HepG2 (cell line): Measurements from ENCODE around the gene HPCAL4. TPM values are rescaled to one million over a fixed set of nuclear protein-coding genes. Genes with fewer than 3 reads are reported as not detected.

ENCODE experiments used
- ATAC-seq: fragments of 200-7000 bp; cut with Tn5 transposase; 3 replicates; pipeline ENCODE4 v1.9.1; 2020; ENCODE audit warnings: mild to moderate bottlenecking, moderate library complexity
- BruUV-seq: library from RNA; stranded (reverse); fragments of 400-500 nt; replicated peaks from 2 replicates; lab custom pipeline; 2021; lab: Mats Ljungman, UMichigan
- CTCF ChIA-PET: fragments of 300-600 bp; formaldehyde crosslinking; extraction: SDS; loops from one replicate; lab custom pipeline; 2021; ENCODE audit warnings: low total read pairs, inconsistent platforms, low intra/inter-chr PET ratio; lab: Yijun Ruan, JAX
- POLR2A ChIA-PET: fragments of 350-600 bp; sonication (Branson Sonifier 250); formaldehyde crosslinking; loops from one replicate; lab custom pipeline; 2020; ENCODE audit warnings: antibody characterized with exemption, inconsistent platforms; lab: Yijun Ruan, JAX
- DNase-seq: peaks from one replicate; pipeline ENCODE4 v3.0.0-alpha.2; 2015; ENCODE audit warnings: low spot score
- FAIRE-seq: peaks from 3 replicates; lab custom pipeline; 2011; peaks lifted over from hg19 to GRCh38; lab: Jason Lieb, UNC
- H2AFZ ChIP-seq: one replicate; pipeline ENCODE4 v1.6.1; 2011; ENCODE audit warnings: low read length, inconsistent platforms
- H3K27ac ChIP-seq: fragments of 300-600 bp; 3 replicates; pipeline ENCODE4 v1.8.0; 2011; ENCODE audit warnings: mixed run types, mild to moderate bottlenecking, mixed read lengths, low read length, inconsistent platforms; ENCODE audit not compliant: insufficient read depth; ENCODE audit errors: extremely low read length
- H3K27me3 ChIP-seq, 2 experiments: fragments of 200-600 bp in 1 of 2; 2 replicates in 1 of 2; 3 replicates in 1 of 2; pipeline versions ENCODE4 v1.6.0 to v1.8.0; 2011; ENCODE audit warnings: low read length in 2 of 2, mild to moderate bottlenecking in 2 of 2, moderate library complexity in 2 of 2, inconsistent platforms in 1 of 2; ENCODE audit not compliant: insufficient read depth in 2 of 2, control insufficient read depth in 1 of 2
- H3K36me3 ChIP-seq, 2 experiments: fragments of 200-600 bp in 1 of 2; replicated peaks in 1 of 2; 2 replicates in 1 of 2; 3 replicates in 1 of 2; pipeline versions ENCODE4 v1.5.1 to v1.8.0; 2011; ENCODE audit warnings: low read length in 2 of 2, inconsistent platforms in 1 of 2; ENCODE audit not compliant: insufficient read depth in 2 of 2, control insufficient read depth in 1 of 2
- H3K4me1 ChIP-seq: 2 replicates; pipeline ENCODE4 v1.5.1; 2012; ENCODE audit warnings: low read length, inconsistent platforms; ENCODE audit not compliant: insufficient read depth
- H3K4me2 ChIP-seq: 2 replicates; pipeline ENCODE4 v1.6.0; 2011; ENCODE audit warnings: low read depth, low read length, inconsistent platforms
- H3K4me3 ChIP-seq, 3 experiments: fragments of 200-600 bp in 1 of 3; sonication (generic), shearing (Covaris generic) in 1 of 3; replicated peaks in 1 of 3; 2 replicates each; pipeline ENCODE4 v1.5.1; 2011 to 2016; ENCODE audit warnings: low read length in 3 of 3, inconsistent platforms in 2 of 3, low read depth in 2 of 3, mild to moderate bottlenecking in 2 of 3, control low read depth in 1 of 3, mixed read lengths in 1 of 3; ENCODE audit not compliant: insufficient read depth in 1 of 3
- H3K79me2 ChIP-seq: one replicate; pipeline ENCODE4 v1.6.1; 2011; ENCODE audit warnings: low read length, inconsistent platforms; ENCODE audit not compliant: insufficient read depth
- H3K9ac ChIP-seq: 2 replicates; pipeline ENCODE4 v1.6.0; 2011; ENCODE audit warnings: mild to moderate bottlenecking, low read depth, low read length, inconsistent platforms; ENCODE audit not compliant: insufficient read depth
- H3K9me3 ChIP-seq: 2 replicates; pipeline ENCODE4 v1.5.1; 2012; ENCODE audit warnings: mild to moderate bottlenecking, low read length
- H4K20me1 ChIP-seq: 2 replicates; pipeline ENCODE4 v1.6.0; 2011; ENCODE audit warnings: inconsistent platforms, mild to moderate bottlenecking, low read length, moderate library complexity; ENCODE audit not compliant: insufficient read depth
- GZF1 ChIP-seq: sonication (generic); formaldehyde crosslinking; IDR thresholded peaks from 2 replicates; pipeline ENCODE4 v1.5.1; 2020; ENCODE audit warnings: mild to moderate bottlenecking, missing genetic modification reagents
- NRL ChIP-seq: sonication (generic); formaldehyde crosslinking; IDR thresholded peaks from 2 replicates; pipeline ENCODE4 v1.5.0; 2020; ENCODE audit warnings: missing genetic modification reagents, mild to moderate bottlenecking, moderate library complexity, borderline replicate concordance
- STAG1 ChIP-seq: sonication (generic); formaldehyde crosslinking; IDR thresholded peaks from 2 replicates; pipeline ENCODE4 v1.4.0; 2020; ENCODE audit warnings: missing genetic modification reagents
- ZNF263 ChIP-seq: sonication (generic); formaldehyde crosslinking; IDR thresholded peaks from 2 replicates; pipeline ENCODE4 v1.4.0; 2020; ENCODE audit warnings: missing genetic modification reagents
- WGBS: methylation state at CpG from one replicate; pipeline ENCODE4 v1.1.6; 2017; ENCODE audit warnings: low lambda C conversion rate; 5-methylcytosine and 5-hydroxymethylcytosine counted together
- in situ Hi-C: cut with HindIII; loops from 2 replicates; pipeline ENCODE4 v1.10.0; 2017; ENCODE audit warnings: low pct_unique_long_range_greater_than_20kb; ENCODE audit not compliant: extremely low pct_ligation_motif_present
- intact Hi-C: fragments of 100-400 bp; cut with micrococcal nuclease; formaldehyde crosslinking; loops from one replicate; pipeline ENCODE4 v1.10.0; 2022; ENCODE audit not compliant: unreplicated experiment
- polyA plus RNA-seq, 8 experiments: library from polyadenylated mRNA; depleted of rRNA in 3 of 8; stranded (reverse) in 7 of 8; unstranded in 1 of 8; fragments of >200 nt; fragmentation: Illumina TruSeq in 4 of 8; extraction: Trizol in 4 of 8; gene quantifications; 2 replicates each; pipeline versions ENCODE4 v1.2.1 to v1.2.3, GENCODE V29; 2011 to 2016; ENCODE audit warnings: low read depth in 4 of 8, missing spikeins in 1 of 8, mixed read lengths in 1 of 8; ENCODE audit not compliant: insufficient read depth in 1 of 8
- total RNA-seq, 5 experiments: library from RNA; depleted of rRNA; stranded (reverse); fragments of >200 nt; fragmentation: Illumina TruSeq; extraction: Trizol; gene quantifications; 2 replicates each; pipeline ENCODE4 v1.2.3, GENCODE V29; 2016; ENCODE audit warnings: low read depth in 1 of 5
- TF ChIP-seq, protein P1 (sequence below): sonication (generic); formaldehyde crosslinking; conservative IDR thresholded peaks from 2 replicates; pipeline ENCODE4 v1.8.0; 2022; ENCODE audit warnings: mild to moderate bottlenecking, moderate library complexity, missing genetic modification reagents
- TF ChIP-seq, protein P2 (sequence below): IDR thresholded peaks from 2 replicates; pipeline ENCODE4 v1.6.1; 2016; ENCODE audit warnings: missing biosample characterization, missing genetic modification reagents, low read depth

The HPCAL4 gene
- total and polyA plus RNA-seq, 2 of the 13 experiments (the other 11 are each of a cell fraction or from before 2014, with no cell fraction given): not detected

GRCh38 chr1:39647247-39647646, 44.0 kb downstream of the HPCAL4 start (continued):
- TF ChIP-seq, protein P1, sequence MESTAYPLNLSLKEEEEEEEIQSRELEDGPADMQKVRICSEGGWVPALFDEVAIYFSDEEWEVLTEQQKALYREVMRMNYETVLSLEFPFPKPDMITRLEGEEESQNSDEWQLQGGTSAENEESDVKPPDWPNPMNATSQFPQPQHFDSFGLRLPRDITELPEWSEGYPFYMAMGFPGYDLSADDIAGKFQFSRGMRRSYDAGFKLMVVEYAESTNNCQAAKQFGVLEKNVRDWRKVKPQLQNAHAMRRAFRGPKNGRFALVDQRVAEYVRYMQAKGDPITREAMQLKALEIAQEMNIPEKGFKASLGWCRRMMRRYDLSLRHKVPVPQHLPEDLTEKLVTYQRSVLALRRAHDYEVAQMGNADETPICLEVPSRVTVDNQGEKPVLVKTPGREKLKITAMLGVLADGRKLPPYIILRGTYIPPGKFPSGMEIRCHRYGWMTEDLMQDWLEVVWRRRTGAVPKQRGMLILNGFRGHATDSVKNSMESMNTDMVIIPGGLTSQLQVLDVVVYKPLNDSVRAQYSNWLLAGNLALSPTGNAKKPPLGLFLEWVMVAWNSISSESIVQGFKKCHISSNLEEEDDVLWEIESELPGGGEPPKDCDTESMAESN: no peak
- TF ChIP-seq STAG1 (no peak), GZF1 (no peak), NRL (CRISPR knock-in tag) (no peak)

GRCh38 chr1:39646232-39647081, 44.8 kb downstream of the HPCAL4 start:
- Histone ChIP-seq H3K36me3 (no peaks in the 10 kb centered on the region), H3K4me2 (no peak overlapping the region), H2AFZ (no peak overlapping the region), H3K79me2 (no peaks in the 10 kb centered on the region), H3K4me1 (no peaks in the 10 kb centered on the region), H3K27me3 (peaks cover 3 to 24% of the 10 kb centered on the region in 2 experiments; a peak in 4 of 5 replicates), H3K9ac (no peak overlapping the region), H3K27ac (no peak overlapping the region), H4K20me1 (no peaks in the 10 kb centered on the region), H3K9me3 (no peaks in the 10 kb centered on the region), H3K4me3 (no peak overlapping the region)
- BruUV-seq: no TSS peak
- intact Hi-C loops: no loop called here
- in situ Hi-C loops: no loop called here
- CTCF ChIA-PET: no interaction called here
- no peak for DNase-seq
- FAIRE-seq: no peak
- ATAC-seq: peak; percentile 78
- peak; percentile 33; the same call in 1 of the 2 replicates for TF ChIP-seq ZNF263 (CRISPR knock-in tag)
- TF ChIP-seq, protein P2, sequence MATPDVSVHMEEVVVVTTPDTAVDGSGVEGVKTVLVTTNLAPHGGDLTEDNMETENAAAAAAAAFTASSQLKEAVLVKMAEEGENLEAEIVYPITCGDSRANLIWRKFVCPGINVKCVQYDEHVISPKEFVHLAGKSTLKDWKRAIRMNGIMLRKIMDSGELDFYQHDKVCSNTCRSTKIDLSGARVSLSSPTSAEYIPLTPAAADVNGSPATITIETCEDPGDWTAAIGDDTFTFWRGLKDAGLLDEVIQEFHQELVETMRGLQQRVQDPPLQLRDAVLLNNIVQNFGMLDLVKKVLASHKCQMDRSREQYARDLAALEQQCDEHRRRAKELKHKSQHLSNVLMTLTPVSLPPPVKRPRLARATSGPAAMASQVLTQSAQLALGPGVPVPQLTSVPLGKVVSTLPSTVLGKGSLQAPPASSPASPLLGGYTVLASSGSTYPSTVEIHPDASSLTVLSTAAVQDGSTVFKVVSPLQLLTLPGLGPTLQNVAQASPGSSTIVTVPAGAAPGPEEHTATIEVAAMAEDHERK (CRISPR knock-in tag): no peak
- WGBS: 11% methylated on average over 9 of the region's 12 CpGs
- POLR2A ChIA-PET: no interaction called here
